ENCODE data around the gene ASB5.
A peak's percentile ranks its signal among the peaks of the same experiment; 100 is the strongest.
"Not testable (repeated sequence)": the region's sequence is repeated elsewhere in the genome, so short reads cannot be mapped to it uniquely, and the experiment has no call there.

ASB5 gene

DNA sequence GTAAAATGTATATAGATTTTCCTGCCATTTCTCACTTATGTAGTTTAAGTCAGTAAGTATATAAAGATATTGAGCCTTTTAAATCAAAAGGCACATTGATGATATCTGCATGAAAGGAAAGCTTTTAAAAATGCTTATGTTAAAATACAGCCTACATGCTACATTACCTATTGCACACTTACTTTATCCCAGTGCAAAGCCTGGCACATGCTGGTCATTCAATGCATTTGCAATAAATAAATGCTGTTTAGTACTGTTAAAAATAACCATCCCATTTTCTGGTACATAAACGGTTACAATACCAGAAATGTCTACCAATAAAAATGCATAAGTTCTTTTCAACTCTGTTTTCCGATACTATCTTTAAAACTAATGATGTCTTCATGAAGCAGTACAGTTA lies 51.5 kb downstream of the ASB5 start:
- DNase-seq: no peak

DNA sequence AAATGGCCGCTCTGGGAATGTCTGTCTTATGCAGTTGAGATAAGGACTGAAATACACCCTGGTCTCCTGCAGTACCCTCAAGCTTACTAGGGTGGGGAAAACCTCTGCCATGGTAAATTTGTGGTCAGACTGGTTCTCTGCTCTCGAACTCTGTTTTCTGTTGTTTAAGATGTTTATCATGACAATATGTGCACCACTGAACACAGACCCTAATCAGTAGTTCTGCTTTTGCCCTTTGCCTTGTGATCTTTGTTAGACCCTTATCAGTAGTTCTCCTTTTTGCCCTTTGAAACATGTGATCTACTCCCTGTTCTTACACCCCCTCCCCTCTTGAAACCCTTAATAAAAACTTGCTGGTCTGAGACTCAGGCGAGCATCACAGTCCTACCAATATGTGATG lies 56.7 kb downstream of the ASB5 start:
- not testable (repeated sequence) for DNase-seq

- no peak for DNase-seq
Measured at GRCh38 chr4:176210579-176211296, 58.3 kb downstream of the ASB5 start.

DNA sequence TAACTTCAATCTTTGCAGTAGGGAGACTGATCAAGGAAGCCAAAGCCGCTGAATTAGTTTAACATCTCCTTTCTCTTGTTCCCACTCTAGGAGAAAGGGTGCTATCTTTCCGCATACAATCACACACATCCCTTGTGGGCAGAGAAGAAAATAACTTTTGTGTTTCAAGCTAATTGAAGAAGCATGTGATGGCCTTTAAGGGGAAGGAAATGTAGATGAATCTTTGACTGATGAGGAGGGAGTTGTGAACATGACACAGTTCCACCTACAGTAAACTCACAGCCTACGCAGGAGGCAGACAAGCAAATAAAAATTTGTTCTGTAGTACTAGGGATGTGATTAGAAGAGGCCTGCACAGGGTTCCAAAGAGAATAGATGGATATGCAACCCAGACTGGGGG lies 58.9 kb downstream of the ASB5 start:
- DNase-seq: no peak

DNA sequence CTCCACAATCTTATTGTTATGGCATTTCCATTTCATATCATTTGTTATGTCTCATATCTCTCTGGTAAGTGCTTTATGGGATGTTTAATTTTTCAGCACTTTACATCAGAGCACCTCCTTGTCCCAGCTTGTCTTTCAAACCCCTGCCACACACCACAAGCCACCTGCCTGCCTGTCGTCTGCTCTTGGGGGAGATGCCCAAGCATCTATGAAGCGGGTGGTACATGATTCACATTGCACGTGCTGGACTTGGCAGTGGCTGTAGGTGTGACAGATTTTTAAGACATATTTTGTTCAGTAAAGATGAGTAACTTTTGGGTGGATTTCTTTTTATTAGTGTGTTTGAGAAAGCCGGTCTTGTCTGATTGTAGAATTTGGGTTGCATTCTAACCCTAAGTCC lies 59.5 kb downstream of the ASB5 start:
- no peak for DNase-seq

- no peak for DNase-seq
Measured at GRCh38 chr4:176207839-176208238, 61.2 kb downstream of the ASB5 start.

GRCh38 chr4:176205299-176205698 lies 63.7 kb downstream of the ASB5 start:
- DNase-seq: no peak

- DNase-seq: no peak
Measured at GRCh38 chr4:176198316-176198903, 70.6 kb downstream of the ASB5 start.

- peak; percentile 94 for DNase-seq
Measured at GRCh38 chr4:176195184-176195978, 73.6 kb downstream of the ASB5 start, which contains the start of gene SPATA4. Gene SPATA4, minus strand, starts transcription at chr4:176195585. Its CDS starts 23 bp downstream, at chr4:176195562.

DNA sequence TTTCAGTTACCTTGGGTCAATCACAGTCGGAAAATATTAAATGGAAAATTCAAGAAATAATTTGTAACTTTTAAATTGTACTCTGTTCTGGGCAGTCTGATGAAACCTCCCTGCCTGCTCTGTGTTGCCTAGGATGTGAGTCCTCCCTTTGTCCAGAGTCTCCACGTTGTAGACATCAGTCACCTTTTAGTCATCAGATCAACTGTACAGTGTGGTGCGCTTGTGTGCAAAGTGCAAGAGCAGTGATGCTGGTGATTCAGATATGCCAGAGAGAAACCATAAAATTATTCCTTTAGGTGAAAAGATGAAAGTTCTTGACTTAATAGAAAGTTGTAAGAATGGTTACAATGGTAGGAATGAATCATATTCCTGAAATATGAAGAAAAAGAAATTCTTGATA lies 75.1 kb downstream of the ASB5 start:
- DNase-seq: no peak

GRCh38 chr4:176193126-176193525 lies 75.9 kb downstream of the ASB5 start:
- DNase-seq: no peak

DNA sequence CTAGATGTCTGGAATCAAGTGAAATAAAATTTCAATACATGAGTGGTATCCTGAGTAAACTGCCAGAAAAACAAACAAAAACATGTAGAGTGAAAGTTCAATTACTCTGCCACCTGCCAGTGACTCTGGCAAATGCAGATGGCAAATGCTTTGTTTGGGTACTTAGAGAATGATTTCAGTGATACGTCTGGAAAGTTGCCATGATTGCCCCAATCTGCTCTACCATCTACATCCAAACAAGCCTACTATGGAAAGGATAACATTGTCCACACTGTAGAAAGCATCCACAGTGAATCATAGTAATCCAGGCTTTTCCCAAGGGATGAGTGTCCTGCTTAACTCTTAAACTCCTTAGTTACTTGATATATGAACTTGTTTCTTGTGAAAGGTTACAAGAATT lies 77.0 kb downstream of the ASB5 start:
- DNase-seq: no peak

DNA sequence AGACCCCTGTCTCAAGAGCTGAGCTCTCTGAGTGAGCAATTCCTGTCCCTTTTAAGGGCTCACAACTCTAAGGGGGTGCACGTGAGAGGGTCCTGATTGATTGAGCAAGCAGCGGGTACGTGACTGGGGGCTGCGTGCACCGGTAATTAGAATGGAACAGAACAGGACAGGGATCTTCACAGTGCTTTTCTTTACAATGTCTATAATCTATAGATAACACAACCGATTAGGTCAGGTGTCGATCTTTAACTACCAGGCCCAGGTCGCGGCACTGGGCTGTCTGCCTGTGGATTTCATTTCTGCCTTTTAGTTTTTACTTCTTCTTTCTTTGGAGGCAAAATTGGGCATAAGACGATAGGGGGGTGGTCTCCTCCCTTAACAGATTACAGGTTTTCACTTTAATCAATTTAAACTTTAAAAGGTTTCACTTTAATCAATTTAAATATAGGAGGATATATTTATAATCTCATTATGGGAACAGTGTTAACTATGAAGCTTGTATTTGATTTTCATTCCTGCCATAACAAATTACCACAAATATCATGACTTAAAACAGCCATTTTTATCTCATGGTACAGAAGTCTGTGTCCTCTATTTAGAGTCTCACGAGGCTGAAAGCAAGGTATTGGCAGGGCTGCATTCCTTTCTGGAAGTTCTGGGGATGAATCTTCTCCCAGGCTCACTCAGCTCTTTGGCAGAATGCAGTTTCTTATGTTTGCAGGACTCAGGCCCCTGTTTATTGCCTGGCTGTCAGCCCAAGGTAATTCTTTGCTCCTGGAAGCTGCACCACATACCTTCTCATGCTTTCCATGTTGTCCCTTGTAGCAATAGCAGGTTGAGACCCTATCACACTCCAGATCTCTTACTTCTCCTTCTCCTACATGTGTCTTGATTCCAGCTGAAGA lies 78.9 kb downstream of the ASB5 start:
- no peak for DNase-seq

GRCh38 chr4:176188654-176189053 lies 80.4 kb downstream of the ASB5 start:
- DNase-seq: no peak

DNA sequence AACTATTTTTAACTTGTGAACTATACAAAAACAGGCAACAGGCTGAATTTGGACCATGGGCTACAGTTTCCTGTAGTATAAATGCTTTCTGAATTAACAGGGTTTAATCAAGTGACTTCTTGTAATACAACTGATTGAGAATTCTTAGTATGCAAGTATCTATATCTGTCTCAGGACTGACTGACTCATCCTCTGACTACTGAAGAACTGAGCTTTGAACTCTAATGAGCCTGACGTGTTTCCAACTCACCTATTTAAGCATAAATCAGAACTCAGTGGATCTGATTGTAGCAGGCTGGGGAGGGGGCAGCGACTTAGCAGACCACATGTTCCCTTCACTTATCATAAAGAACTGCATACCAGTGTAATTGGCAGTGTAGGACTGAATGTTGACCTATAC lies 81.4 kb downstream of the ASB5 start:
- no peak for DNase-seq

DNA sequence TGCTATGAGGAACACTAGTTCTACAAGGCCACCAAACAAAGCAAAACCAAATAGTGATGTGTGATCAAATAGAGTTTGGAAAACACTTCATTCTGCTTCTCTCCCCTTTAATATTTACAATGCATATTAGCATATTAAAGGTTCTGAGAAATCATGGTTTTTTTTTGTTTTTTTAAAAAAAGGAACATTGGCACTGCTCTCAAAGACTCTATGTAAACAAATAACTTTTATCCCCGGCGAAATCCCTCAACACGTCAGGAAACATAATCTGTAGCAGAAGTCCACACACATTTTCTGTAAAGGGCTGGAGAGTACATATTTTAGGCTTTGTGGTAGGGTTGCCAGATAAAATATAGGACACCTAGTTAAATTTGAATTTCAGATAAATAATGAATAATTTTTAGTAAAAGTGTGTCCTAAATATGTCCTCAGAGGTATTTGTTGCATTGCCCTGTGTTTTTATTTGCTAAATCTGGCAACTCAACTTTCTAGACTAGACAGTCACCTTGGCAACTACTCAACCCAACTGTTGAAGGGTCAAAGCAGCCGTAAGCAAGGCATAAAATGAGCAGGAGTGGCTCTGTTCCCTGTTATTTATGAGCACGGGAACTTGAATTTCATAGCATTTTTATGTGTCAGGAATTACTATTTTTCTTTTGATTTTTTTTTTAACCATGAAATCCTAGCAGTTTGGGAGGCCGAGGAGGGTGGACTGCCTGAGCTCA lies 82.2 kb downstream of the ASB5 start:
- no peak for DNase-seq

GRCh38 chr4:176186067-176186466 lies 83.0 kb downstream of the ASB5 start:
- no peak for DNase-seq

DNA sequence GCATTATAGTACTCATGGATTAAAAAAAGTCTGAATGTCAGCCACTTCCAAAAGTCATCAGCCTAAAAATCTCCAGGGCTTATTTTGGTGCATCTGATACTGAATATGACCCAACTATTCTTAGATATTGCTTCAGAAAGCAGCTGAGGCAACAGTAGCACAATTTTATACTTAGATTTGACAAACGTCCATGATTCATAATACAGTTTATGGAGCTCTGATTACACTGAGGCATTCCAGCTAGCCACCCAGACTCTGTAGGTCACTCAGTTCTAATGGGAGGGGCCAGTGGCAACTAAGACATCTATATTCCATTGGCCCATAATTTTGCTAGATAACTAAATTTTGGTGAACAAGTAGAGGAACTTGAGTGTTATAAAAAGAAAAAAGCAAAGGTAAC lies 84.0 kb downstream of the ASB5 start:
- DNase-seq: no peak

Measured in retina (tissue), 1 donor.